ENCODE data around the gene SPDYE6.

DNA sequence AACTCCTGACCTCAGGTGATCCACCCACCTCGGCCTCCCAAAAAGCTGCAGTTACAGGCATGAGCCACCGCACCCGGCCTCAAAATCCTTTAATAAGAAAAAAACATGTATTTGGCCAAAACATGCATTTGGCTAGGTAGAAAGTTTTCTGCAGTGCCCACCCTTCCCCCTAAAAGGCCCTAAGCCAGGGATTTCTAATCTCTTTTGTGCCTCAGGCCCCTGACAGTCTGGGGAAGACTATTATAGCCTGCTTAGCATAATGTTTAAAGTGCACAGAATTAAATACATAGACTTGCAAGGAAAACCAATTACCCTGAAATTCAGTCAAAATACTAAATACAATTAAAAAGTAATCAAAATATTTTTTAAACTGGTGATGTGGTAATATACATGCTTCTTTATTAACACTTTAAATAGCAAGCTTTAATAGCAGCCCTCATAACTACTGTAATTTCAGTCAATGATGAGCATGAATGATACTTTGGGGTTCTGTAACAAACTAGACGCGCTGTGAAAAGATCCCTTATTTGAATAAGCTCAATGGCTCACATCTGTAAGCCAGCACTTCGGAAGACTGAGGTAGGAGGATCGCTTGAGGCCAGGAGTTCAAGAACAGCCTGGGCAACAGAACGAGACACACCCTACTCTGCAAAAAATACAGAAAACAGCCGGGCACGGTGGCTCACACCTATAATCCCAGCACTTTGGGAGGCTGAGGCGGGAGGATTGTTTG is 29.9 kb downstream of the SPDYE6 start:
- TF ChIP-seq, protein P1, sequence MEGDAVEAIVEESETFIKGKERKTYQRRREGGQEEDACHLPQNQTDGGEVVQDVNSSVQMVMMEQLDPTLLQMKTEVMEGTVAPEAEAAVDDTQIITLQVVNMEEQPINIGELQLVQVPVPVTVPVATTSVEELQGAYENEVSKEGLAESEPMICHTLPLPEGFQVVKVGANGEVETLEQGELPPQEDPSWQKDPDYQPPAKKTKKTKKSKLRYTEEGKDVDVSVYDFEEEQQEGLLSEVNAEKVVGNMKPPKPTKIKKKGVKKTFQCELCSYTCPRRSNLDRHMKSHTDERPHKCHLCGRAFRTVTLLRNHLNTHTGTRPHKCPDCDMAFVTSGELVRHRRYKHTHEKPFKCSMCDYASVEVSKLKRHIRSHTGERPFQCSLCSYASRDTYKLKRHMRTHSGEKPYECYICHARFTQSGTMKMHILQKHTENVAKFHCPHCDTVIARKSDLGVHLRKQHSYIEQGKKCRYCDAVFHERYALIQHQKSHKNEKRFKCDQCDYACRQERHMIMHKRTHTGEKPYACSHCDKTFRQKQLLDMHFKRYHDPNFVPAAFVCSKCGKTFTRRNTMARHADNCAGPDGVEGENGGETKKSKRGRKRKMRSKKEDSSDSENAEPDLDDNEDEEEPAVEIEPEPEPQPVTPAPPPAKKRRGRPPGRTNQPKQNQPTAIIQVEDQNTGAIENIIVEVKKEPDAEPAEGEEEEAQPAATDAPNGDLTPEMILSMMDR (optimal IDR thresholded peaks at IDR 0.05 in 1 of 3, IDR thresholded peaks at IDR 0.05 in 1 of 3, conservative IDR thresholded peaks at IDR 0.05 in 1 of 3; ENCODE audit: extremely low read depth in 1 of 3, insufficient read depth in 2 of 3, low read length in 3 of 3): no peak
- TF ChIP-seq EZH2 (IDR thresholded peaks at IDR 0.05; ENCODE audit: low read length): no peak
